ENCODE results near the gene SLC16A6.
"Not testable (repeated sequence)": the region's sequence is repeated elsewhere in the genome, so short reads cannot be mapped to it uniquely, and the experiment has no call there.

Gene SLC16A6, protein sequence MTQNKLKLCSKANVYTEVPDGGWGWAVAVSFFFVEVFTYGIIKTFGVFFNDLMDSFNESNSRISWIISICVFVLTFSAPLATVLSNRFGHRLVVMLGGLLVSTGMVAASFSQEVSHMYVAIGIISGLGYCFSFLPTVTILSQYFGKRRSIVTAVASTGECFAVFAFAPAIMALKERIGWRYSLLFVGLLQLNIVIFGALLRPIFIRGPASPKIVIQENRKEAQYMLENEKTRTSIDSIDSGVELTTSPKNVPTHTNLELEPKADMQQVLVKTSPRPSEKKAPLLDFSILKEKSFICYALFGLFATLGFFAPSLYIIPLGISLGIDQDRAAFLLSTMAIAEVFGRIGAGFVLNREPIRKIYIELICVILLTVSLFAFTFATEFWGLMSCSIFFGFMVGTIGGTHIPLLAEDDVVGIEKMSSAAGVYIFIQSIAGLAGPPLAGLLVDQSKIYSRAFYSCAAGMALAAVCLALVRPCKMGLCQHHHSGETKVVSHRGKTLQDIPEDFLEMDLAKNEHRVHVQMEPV

DNA sequence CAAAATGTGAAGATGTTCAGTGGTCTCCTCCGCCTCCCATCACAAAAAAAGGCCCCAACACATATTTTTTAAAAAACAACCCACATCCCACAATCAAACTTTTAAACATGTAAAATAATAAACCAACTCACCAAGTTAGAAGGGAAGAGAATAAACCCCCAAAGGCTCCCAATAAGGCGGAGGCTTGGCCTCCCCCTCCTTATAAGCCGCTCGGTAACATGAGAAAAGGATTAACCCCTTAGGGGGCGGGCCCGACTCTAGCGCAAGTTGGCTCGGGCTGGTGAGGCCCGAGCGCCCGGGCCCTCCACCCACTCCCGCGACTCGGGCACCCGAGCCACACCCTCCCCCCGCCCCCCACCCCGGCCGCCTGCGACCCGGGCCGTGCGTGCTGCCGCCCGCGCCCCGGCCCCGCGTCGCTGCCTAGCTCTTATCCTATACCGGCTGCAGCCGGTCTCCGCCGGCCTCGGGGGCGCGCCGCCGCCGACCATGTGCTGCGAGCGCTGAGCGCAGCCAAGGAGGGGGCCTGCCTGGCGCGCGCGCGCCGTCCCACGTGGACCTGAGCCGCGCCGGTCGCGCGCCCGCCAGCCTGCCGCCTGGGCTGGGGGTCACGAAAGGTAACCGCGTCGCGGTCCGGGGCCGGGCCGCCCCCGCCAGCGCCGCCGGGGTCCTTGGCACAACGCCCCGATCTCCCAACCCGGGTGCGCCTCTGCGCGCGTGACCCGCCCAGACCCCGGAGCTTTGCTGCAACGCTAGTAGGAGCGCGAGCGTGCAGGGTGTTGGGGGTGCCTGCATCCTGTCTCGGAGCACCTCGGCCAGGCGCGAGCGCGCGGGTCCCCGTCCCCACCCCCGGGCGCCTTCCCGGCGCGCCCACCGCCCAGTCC, at the start of gene SLC16A6, which contains the start of gene ARSG:
TSS of gene SLC16A6 (minus strand) at position 173 of the 881 bp plus-strand sequence. CDS start 12,807 bp downstream, outside the sequence.
TSS of gene ARSG (plus strand) at position 541 of the 881 bp plus-strand sequence. CDS start 15,999 bp downstream, outside the sequence.
- no peak for DNase-seq (ENCODE audit: low read depth in 2 of 2)

GRCh38 chr17:68334393-68334792, 43.5 kb upstream of the SLC16A6 start:
- no peak for DNase-seq (ENCODE audit: low read depth in 2 of 2)

- not testable (repeated sequence) for DNase-seq (ENCODE audit: low read depth in 2 of 2)
Measured at GRCh38 chr17:68331932-68332331, 41.0 kb upstream of the SLC16A6 start.

DNA sequence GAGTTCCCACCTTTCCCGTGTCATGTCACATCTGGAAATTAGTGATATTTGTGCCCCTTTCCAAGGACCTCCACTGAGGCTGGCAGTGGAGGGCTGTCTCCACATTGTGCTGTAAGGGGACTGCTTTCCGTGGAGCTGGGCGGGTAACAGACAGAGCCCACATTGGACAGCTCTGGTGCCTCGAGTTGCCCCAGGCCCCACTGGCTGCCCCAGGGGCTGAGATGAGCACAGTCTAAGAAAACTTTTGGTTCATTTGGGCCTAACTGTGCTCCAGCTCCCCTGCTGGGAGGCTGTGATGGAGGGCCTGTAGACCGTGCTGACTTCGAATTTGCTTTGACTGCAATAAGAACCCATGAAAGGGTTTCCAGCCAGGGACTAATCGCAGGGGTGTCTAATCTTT, 38.4 kb upstream of the SLC16A6 start:
- no peak for DNase-seq (ENCODE audit: low read depth in 2 of 2)

DNA sequence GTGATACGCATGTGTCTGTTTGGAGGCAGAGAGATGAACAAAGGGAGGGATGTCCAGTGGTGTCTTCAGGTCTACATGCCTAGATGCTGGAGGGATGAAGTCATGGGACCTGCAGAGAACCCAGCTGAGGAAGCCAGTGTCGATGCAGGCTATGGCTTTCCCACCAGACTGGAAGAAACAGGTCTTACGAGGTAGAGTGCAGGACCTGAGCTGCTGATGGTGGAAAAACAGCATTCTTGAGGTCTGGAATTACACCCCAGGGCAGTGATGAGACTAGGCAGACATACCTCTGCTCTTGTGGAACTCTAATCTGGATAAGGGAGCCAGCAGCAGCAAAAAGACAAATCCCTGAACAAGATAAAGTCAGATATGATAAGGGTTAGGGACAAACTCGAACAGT, 37.7 kb upstream of the SLC16A6 start:
- no peak for DNase-seq (ENCODE audit: low read depth in 2 of 2)

- no peak for DNase-seq (ENCODE audit: low read depth in 2 of 2)
Measured at GRCh38 chr17:68327823-68328557, 37.1 kb upstream of the SLC16A6 start.

- DNase-seq (ENCODE audit: low read depth in 2 of 2) = no peak
Measured at GRCh38 chr17:68326681-68327080, 35.8 kb upstream of the SLC16A6 start.

GRCh38 chr17:68325961-68326360, 35.0 kb upstream of the SLC16A6 start:
- DNase-seq (ENCODE audit: low read depth in 2 of 2) = no peak

- no peak for DNase-seq (ENCODE audit: low read depth in 2 of 2)
Measured at GRCh38 chr17:68324654-68325336, 33.9 kb upstream of the SLC16A6 start.

- no peak for DNase-seq (ENCODE audit: low read depth in 2 of 2)
Measured at GRCh38 chr17:68324114-68324513, 33.2 kb upstream of the SLC16A6 start.

DNA sequence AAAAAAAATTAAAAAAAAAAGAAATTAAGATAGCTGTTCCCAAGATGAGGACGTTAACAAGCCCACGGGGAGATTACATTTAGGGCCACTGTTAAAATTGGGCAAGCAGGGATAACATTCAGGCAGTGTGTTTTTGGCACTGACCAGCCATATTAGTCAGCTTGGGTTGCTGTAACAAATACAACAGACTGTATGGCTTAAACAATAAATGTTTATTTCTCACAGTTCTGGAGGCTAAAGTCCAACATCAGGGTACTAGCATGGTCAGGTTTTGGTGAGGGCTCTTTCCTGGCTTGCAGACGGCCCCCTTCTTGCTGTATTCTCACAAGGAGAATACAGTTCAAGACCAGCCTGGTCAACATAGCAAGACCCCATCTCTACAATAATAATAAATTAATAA, 31.7 kb upstream of the SLC16A6 start:
- no peak for DNase-seq (ENCODE audit: low read depth in 2 of 2)

DNA sequence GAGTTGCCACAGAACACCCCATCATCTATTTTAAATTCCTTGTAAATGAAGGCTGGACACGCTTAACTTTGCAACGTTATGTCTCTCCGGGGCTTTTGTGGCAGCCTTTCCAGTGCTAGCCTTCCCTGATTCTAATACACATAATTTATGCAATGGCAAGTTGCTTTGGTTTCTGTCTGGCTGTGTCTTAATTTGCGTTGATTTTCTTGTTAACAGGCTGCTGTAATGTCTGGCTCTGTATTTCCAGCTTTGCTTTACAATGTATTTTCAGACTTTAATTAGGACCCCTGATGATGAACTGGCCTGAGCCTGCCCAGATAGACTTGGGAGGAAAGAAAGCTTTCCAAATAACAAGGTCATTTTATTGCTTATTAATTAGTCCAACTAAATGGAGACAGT, 30.6 kb upstream of the SLC16A6 start:
- DNase-seq (ENCODE audit: low read depth in 2 of 2) = no peak

DNA sequence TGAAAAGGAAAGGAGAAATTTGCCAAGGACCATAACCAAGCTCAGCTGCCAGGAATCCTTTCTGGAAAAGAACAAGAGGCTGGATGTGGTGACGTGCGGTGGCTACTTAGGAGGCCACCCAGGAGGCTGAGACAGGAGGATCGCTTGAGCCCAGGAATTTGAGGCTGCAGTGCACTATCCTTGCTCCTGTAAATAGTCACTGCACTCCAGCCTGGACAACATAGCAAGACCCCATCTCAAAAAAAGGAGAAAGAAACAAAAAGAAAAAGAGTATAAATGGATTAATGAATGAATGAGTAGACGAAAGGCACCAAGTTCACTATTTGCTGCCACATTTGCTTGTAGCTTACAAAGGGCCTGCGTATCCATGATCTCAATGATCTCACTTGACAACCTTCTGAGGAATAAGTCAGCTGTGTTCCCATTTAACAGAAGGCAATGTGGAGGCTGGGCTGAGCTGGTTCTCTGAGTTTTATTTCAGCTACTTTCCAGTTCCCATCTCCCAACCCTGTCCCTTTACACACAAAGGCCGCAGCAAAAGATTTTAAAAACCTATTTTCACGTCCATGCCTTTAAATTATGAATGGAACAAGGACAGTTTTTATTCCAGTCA, 30.1 kb upstream of the SLC16A6 start:
- no peak for DNase-seq (ENCODE audit: low read depth in 2 of 2)

- DNase-seq (ENCODE audit: low read depth in 2 of 2) = no peak
Measured at GRCh38 chr17:68320311-68320865, 29.5 kb upstream of the SLC16A6 start.

DNA sequence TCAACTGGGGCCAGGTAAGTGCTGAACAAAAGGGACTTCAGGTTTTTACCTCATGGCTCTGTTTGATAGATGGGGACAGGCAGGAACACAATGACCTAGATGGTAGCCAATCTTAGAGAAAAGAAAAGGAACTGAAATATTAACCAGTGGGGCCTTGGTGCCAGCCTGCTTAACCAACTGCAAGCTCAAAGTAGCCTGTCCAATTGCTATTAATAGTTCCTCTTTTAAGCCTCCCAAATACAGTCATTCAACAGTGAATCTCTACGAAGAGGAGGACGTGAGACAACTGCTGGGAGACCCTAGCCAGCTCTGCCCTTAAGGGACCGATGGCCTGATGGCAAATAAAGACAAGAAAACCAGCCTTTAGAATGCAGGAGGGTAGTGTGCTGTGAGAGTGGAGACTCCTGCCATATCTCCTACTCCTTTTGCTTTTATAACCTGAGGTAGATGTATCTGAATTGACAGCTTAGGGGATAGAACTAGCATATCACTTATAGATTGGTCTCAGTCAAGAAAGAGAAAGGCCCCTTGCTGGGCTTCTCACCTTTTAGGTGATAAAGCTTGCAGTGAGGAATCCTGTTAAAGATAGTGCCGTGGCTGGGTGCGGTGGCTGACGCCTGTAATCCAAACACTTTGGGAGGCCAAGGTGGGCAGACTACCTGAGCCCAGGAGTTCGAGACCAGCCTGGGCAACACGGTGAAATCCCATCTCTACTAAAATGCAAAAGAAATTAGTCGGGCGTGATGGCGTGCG, 28.7 kb upstream of the SLC16A6 start:
- DNase-seq (ENCODE audit: low read depth in 2 of 2) = no peak

- DNase-seq (ENCODE audit: low read depth in 2 of 2) = no peak
Measured at GRCh38 chr17:68318103-68318991, 27.4 kb upstream of the SLC16A6 start.

DNA sequence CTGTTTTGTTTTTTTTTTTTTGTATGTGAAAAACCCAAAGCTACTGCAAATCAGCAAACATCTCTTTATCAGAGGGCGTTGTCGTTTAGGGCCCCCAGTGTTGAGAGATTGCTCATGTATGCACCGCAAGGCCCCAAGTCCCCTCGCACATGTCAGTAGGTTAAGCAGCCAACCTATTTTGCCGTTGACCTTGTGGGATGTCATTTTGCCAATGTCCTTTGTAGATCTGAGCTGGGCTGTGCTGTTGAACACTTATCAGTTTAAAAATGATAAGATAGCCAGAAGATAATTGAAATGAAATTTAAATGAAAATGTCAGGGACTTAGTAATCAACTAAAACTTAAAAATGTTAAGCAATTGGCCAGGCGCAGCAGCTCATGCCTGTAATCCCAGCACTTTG, 26.5 kb upstream of the SLC16A6 start:
- no peak for DNase-seq (ENCODE audit: low read depth in 2 of 2)

DNA sequence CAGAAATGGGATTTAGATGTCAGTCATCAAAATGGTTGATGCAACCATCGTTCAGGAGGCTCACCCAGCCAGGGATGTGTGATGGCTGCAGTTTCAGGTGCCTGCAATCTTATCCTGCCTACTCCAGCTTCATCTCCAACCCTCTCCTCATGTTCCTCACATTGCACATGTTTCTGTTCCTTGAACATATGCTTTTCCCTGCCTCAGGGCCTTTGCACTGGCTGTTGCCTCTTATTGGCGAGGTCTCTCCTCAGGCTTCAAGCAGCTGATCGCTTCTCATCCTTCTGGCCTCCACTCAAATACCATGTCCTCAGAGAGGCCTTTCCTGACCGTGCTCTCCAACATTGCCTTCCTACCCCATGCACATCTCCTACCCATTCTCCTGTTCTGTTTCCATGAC, 25.0 kb upstream of the SLC16A6 start:
- DNase-seq (ENCODE audit: low read depth in 2 of 2) = no peak

Measured in fibroblast of skin of left biceps (primary cell).